DOHH2 (cell line): ENCODE measurements around the gene SULT2B1.
A peak's percentile ranks its signal among the peaks of the same experiment; 100 is the strongest.

ENCODE experiments used
- H3F3A ChIP-seq: fragments of 200-600 bp; sonication (generic), shearing (Covaris generic); 2 replicates; pipeline ENCODE4 v1.6.0; 2016; ENCODE audit warnings: antibody characterized with exemption, mild to moderate bottlenecking; ENCODE audit not compliant: control insufficient read depth, insufficient read depth
- H3K27ac ChIP-seq: fragments of 200-600 bp; sonication (generic); 2 replicates; pipeline ENCODE4 v1.5.1; 2014; ENCODE audit warnings: low read depth, mild to moderate bottlenecking, low read length, moderate library complexity
- H3K27me3 ChIP-seq: fragments of 200-600 bp; sonication (generic); 2 replicates; pipeline ENCODE4 v1.6.1; 2014; ENCODE audit warnings: mild to moderate bottlenecking, low read length, mixed read lengths; ENCODE audit not compliant: control insufficient read depth
- H3K36me3 ChIP-seq: fragments of 200-600 bp; sonication (generic); 2 replicates; pipeline ENCODE4 v1.6.1; 2014; ENCODE audit warnings: mild to moderate bottlenecking, low read length, moderate library complexity, mixed read lengths; ENCODE audit not compliant: control insufficient read depth
- H3K4me1 ChIP-seq: fragments of 200-600 bp; sonication (generic); 2 replicates; pipeline ENCODE4 v1.6.1; 2014; ENCODE audit warnings: mild to moderate bottlenecking, low read length, mixed read lengths; ENCODE audit not compliant: control insufficient read depth
- H3K4me2 ChIP-seq: fragments of 200-600 bp; sonication (generic); 2 replicates; pipeline ENCODE4 v1.6.0; 2014; ENCODE audit warnings: mild to moderate bottlenecking, low read length, moderate library complexity
- H3K4me3 ChIP-seq: fragments of 200-600 bp; sonication (generic); 2 replicates; pipeline ENCODE4 v1.5.1; 2014; ENCODE audit warnings: mild to moderate bottlenecking, low read length, mixed read lengths
- H3K79me2 ChIP-seq: fragments of 200-600 bp; sonication (generic); 2 replicates; pipeline ENCODE4 v1.6.1; 2014; ENCODE audit warnings: mild to moderate bottlenecking, low read length, mixed read lengths; ENCODE audit not compliant: control insufficient read depth
- H3K9me2 ChIP-seq: fragments of 200-600 bp; sonication (generic); replicated peaks from 2 replicates; pipeline ENCODE4 v1.6.1; 2014; ENCODE audit warnings: mild to moderate bottlenecking, low read length, mixed read lengths; ENCODE audit not compliant: control insufficient read depth
- H3K9me3 ChIP-seq: fragments of 200-600 bp; sonication (generic); 2 replicates; pipeline ENCODE4 v1.6.1; 2014; ENCODE audit warnings: antibody characterized with exemption, low read length, mixed read lengths; ENCODE audit not compliant: control insufficient read depth, insufficient read depth
- H4K20me1 ChIP-seq: fragments of 200-600 bp; sonication (generic); 2 replicates; pipeline ENCODE4 v1.6.0; 2014; ENCODE audit warnings: low read depth, mild to moderate bottlenecking, antibody characterized with exemption, low read length, moderate library complexity; ENCODE audit not compliant: control insufficient read depth, insufficient read depth
- CTCF ChIP-seq: fragments of 200-600 bp; sonication (generic); IDR thresholded peaks from one replicate; pipeline ENCODE4 v1.5.1; 2014; ENCODE audit warnings: antibody characterized with exemption, mild to moderate bottlenecking, low read depth, low read length; ENCODE audit not compliant: poor library complexity, severe bottlenecking
- EZH2phosphoT487 ChIP-seq: fragments of 200-600 bp; sonication (generic); IDR thresholded peaks from 2 replicates; pipeline ENCODE4 v1.6.1; 2017; ENCODE audit warnings: borderline replicate concordance, mild to moderate bottlenecking, antibody characterized with exemption, low read length, moderate library complexity, mixed read lengths

The SULT2B1 gene

GRCh38 chr19:48512504-48513288, 39.3 kb upstream of the SULT2B1 start:
- peaks cover 2% of the 10 kb centered on the region; the same call in 1 of the 2 replicates for H4K20me1 ChIP-seq
- peaks cover 9% of the 10 kb centered on the region for H3K27me3 ChIP-seq
- peak overlapping the region; percentile 87 for H3K4me3 ChIP-seq
- H3F3A ChIP-seq: peaks cover 16% of the 10 kb centered on the region
- H3K9me3 ChIP-seq: no peaks in the 10 kb centered on the region
- H3K79me2 ChIP-seq: no peaks in the 10 kb centered on the region
- H3K36me3 ChIP-seq: no peaks in the 10 kb centered on the region
- TF ChIP-seq CTCF (no peak), EZH2phosphoT487 (no peak)
- peaks cover 32% of the 10 kb centered on the region for H3K4me1 ChIP-seq
- H3K9me2 ChIP-seq: no peaks in the 10 kb centered on the region
- H3K27ac ChIP-seq: no peak overlapping the region
- peak overlapping the region; percentile 80 for H3K4me2 ChIP-seq

- H3K27ac ChIP-seq: no peak overlapping the region; the same call in 1 of the 2 replicates
- no peaks in the 10 kb centered on the region for H3K36me3 ChIP-seq
- peaks cover 9% of the 10 kb centered on the region for H3K27me3 ChIP-seq
- H3F3A ChIP-seq: peaks cover 16% of the 10 kb centered on the region
- peaks cover 32% of the 10 kb centered on the region for H3K4me1 ChIP-seq
- no peaks in the 10 kb centered on the region for H3K9me2 ChIP-seq
- peaks cover 2% of the 10 kb centered on the region; the same call in 1 of the 2 replicates for H4K20me1 ChIP-seq
- no peak for TF ChIP-seq CTCF
- no peak for TF ChIP-seq EZH2phosphoT487
- no peaks in the 10 kb centered on the region for H3K9me3 ChIP-seq
- H3K4me3 ChIP-seq: peak overlapping the region; percentile 87
- no peaks in the 10 kb centered on the region for H3K79me2 ChIP-seq
- H3K4me2 ChIP-seq: peak overlapping the region; percentile 80
Measured at GRCh38 chr19:48513289-48514122, 38.5 kb upstream of the SULT2B1 start.

- H3K9me3 ChIP-seq: no peaks in the 10 kb centered on the region
- peaks cover 9% of the 10 kb centered on the region for H3K27me3 ChIP-seq
- no peaks in the 10 kb centered on the region for H3K36me3 ChIP-seq
- H3K4me1 ChIP-seq: peaks cover 32% of the 10 kb centered on the region
- peak overlapping the region; percentile 87 for H3K4me3 ChIP-seq
- peak overlapping the region; percentile 80 for H3K4me2 ChIP-seq
- no peaks in the 10 kb centered on the region for H3K79me2 ChIP-seq
- H3K9me2 ChIP-seq: no peaks in the 10 kb centered on the region
- peaks cover 2% of the 10 kb centered on the region; the same call in 1 of the 2 replicates for H4K20me1 ChIP-seq
- no peak for TF ChIP-seq CTCF
- TF ChIP-seq EZH2phosphoT487: no peak
- H3K27ac ChIP-seq: no peak overlapping the region
- H3F3A ChIP-seq: peaks cover 16% of the 10 kb centered on the region
Measured at GRCh38 chr19:48514123-48514458, 37.9 kb upstream of the SULT2B1 start.
